Sigmoid colon (tissue), 7 donors: Measurements from ENCODE around the gene SEZ6L2. TPM values are rescaled to one million over a fixed set of nuclear protein-coding genes. Genes with fewer than 3 reads are reported as not detected.

Source experiments
- DNase-seq: peaks from one replicate; pipeline ENCODE4 v3.0.0-alpha.2; 2019
- H3K27ac ChIP-seq, 4 donors: fragments of 200-600 bp; sonication (generic); one replicate each; pipeline ENCODE4 v1.5.1; 2016 to 2019; ENCODE audit warnings: mild to moderate bottlenecking in 1 of 4
- H3K27me3 ChIP-seq, 3 donors: fragments of 200-600 bp; sonication (generic); one replicate each; pipeline ENCODE4 v1.5.1; 2019; ENCODE audit warnings: mild to moderate bottlenecking in 1 of 3
- H3K36me3 ChIP-seq, 4 donors: fragments of 200-600 bp; sonication (generic); one replicate each; pipeline ENCODE4 v1.5.1; 2016 to 2019
- H3K4me1 ChIP-seq, 4 donors: fragments of 200-600 bp; sonication (generic); one replicate each; pipeline ENCODE4 v1.5.1; 2017 to 2019
- H3K4me3 ChIP-seq, 4 donors: fragments of 200-600 bp; sonication (generic); one replicate each; pipeline ENCODE4 v1.5.1; 2017 to 2019; ENCODE audit warnings: mild to moderate bottlenecking in 2 of 4, moderate library complexity in 1 of 4
- H3K9me3 ChIP-seq, 4 donors: fragments of 200-600 bp in 3 of 4; sonication (generic) in 3 of 4; one replicate each; pipeline versions ENCODE4 v1.5.1 to v1.6.1; 2013 to 2019
- EP300 ChIP-seq, 4 donors: sonication (generic); formaldehyde crosslinking; IDR thresholded peaks; one replicate each; pipeline ENCODE4 v1.6.1; 2017; ENCODE audit warnings: antibody characterized with exemption in 4 of 4
- POLR2A ChIP-seq, 2 donors: fragments of 450-650 bp; IDR thresholded peaks; one replicate each; pipeline ENCODE4 v1.6.1; 2016; ENCODE audit warnings: antibody characterized with exemption in 2 of 2, mild to moderate bottlenecking in 2 of 2, moderate library complexity in 2 of 2
- POLR2AphosphoS5 ChIP-seq, 4 donors: sonication (generic); formaldehyde crosslinking; IDR thresholded peaks; one replicate each; pipeline ENCODE4 v1.6.1; 2017; ENCODE audit warnings: antibody characterized with exemption in 4 of 4
- WGBS, 2 donors: extraction: QIAGEN DNeasy Blood & Tissue Kit; methylation state at CpG; one replicate each; pipeline ENCODE4 v1.1.7; 2013; 5-methylcytosine and 5-hydroxymethylcytosine counted together
- intact Hi-C: fragments of 100-400 bp; cut with DNase I; formaldehyde crosslinking; loops from one replicate; pipeline ENCODE4 v1.15.1; 2023
- polyA plus RNA-seq, 3 donors: library from polyadenylated mRNA; stranded (reverse); fragments of 200-250 nt; gene quantifications; one replicate each; pipeline ENCODE4 v1.2.3, GENCODE V29; 2013
- total RNA-seq, 4 donors: library from RNA; depleted of rRNA; stranded (reverse); fragments of >200 nt; gene quantifications; one replicate each; pipeline ENCODE4 v1.1.0, GENCODE V29; 2016
- TF ChIP-seq, protein P1 (sequence below), 4 experiments: fragments of 450-650 bp in 3 of 4; fragments of 200-600 bp in 1 of 4; IDR thresholded peaks; one replicate each; pipeline ENCODE4 v1.5.1; 2016 to 2019; ENCODE audit warnings: antibody characterized with exemption in 4 of 4, mild to moderate bottlenecking in 3 of 4, moderate library complexity in 2 of 4
- donor health status: healthy with polysubstance abuse.
- donor health status: Bipolar disorder and iron deficiency.
- donor health status: healthy.

Gene SEZ6L2
- total and polyA plus RNA-seq, 7 donors: 0.60 to 9.1 (median 1.6) TPM

DNA sequence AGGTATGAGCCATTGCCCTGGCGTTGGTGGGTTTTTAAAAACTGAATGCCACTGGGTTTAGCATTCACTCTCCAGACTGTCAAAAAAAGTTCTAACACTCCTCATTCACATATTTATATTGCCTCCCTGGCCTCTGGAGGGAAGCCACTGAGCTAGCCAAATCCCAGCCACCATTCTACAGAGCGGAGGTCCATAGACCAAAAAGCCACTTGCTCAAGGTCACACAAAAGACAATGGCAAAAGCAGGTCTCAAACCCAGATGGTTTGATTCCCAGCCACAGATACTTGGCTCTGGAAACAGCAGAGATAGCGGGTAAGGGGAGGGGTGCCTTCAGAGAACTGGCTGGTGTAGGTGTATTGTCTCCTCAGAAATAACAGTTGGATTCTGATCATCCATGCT is 18.3 kb downstream of the SEZ6L2 start:
- Histone ChIP-seq H3K27ac (no peak overlapping the region), H3K9me3 (peaks cover 0 to 3% (median 0%) of the 10 kb centered on the region in 4 donors), H3K36me3 (no peaks in the 10 kb centered on the region), H3K4me3 (no peak overlapping the region), H3K4me1 (peaks cover 0 to 16% (median 9%) of the 10 kb centered on the region in 4 donors), H3K27me3 (peaks cover 16 to 40% (median 37%) of the 10 kb centered on the region in 3 donors)
- WGBS, 2 donors: 93 to 97% methylated on average over 3 of the region's 3 CpGs
- no peak for DNase-seq
- TF ChIP-seq POLR2A (IDR thresholded peaks at IDR 0.05) (no peak), EP300 (IDR thresholded peaks at IDR 0.05) (no peak), POLR2AphosphoS5 (IDR thresholded peaks at IDR 0.05) (no peak)
- TF ChIP-seq, protein P1, sequence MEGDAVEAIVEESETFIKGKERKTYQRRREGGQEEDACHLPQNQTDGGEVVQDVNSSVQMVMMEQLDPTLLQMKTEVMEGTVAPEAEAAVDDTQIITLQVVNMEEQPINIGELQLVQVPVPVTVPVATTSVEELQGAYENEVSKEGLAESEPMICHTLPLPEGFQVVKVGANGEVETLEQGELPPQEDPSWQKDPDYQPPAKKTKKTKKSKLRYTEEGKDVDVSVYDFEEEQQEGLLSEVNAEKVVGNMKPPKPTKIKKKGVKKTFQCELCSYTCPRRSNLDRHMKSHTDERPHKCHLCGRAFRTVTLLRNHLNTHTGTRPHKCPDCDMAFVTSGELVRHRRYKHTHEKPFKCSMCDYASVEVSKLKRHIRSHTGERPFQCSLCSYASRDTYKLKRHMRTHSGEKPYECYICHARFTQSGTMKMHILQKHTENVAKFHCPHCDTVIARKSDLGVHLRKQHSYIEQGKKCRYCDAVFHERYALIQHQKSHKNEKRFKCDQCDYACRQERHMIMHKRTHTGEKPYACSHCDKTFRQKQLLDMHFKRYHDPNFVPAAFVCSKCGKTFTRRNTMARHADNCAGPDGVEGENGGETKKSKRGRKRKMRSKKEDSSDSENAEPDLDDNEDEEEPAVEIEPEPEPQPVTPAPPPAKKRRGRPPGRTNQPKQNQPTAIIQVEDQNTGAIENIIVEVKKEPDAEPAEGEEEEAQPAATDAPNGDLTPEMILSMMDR (IDR thresholded peaks at IDR 0.05): no peak
- intact Hi-C loops: no loop called here

DNA sequence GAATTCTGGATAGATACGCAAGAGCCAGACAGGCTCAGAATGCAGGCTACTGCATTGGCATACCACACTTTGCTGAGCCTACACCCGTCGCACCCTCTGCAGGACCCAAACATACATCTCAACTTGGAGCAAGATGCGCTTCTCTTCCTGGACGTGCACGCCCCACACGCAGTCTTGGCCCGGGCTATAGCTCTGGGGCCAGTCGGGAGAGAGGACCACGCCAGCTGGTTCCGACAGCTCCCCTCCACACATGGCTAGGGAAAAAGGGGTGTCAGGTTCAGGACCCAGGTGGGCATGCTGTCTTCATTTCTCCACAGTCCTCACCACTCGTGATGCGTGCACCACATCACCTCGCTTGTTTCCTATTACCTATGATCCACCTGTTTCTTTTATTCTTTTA is 21.2 kb downstream of the SEZ6L2 start:
- Histone ChIP-seq H3K36me3 (no peaks in the 10 kb centered on the region), H3K4me3 (no peak overlapping the region), H3K4me1 (peaks cover 0 to 16% (median 9%) of the 10 kb centered on the region in 4 donors), H3K9me3 (peaks cover 0 to 3% (median 0%) of the 10 kb centered on the region in 4 donors), H3K27ac (no peak overlapping the region), H3K27me3 (peaks cover 19 to 55% (median 41%) of the 10 kb centered on the region in 3 donors)
- no peak for DNase-seq
- intact Hi-C loops: no loop called here
- 94 to 96% methylated on average over 14 of the region's 14 CpGs for WGBS, 2 donors
- no peak for TF ChIP-seq POLR2AphosphoS5 (IDR thresholded peaks at IDR 0.05)
- TF ChIP-seq EP300 (IDR thresholded peaks at IDR 0.05): no peak
- no peak for TF ChIP-seq POLR2A (IDR thresholded peaks at IDR 0.05)
- TF ChIP-seq, protein P1 (IDR thresholded peaks at IDR 0.05): no peak

DNA sequence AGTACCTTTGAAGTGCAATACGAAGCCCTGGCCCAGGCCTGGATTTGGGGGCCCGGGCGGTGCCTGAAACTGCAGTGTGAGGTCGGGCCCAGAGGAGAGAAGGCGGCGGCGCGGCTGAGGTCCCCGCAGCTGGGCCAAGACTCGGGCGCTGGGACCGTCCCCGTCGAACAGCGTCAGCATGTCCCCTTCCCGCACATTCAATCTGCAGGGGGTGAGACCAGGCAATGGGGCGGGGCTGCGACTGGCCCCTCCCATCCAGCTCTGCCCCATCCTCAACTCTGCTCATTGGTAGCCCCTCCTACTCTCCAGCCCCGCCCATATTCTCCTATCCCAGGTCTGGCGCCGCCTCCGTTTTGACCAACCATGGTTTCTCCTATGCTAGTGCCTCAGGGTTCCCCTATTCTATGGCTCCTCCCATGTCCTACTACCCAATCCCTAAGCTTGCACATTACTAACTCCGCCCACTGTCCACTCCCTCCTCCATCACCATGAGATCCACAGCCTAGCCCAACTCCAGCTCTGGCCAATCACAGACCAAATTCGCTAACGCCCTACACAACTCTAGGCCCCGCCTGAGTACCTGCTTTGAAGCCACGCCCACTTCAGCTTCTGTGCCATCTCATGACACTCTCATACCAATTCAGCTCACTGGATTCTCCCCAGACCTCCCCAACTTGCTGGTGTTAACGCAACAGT is 21.9 kb downstream of the SEZ6L2 start:
- Histone ChIP-seq H3K9me3 (peaks cover 0 to 3% (median 0%) of the 10 kb centered on the region in 4 donors), H3K27me3 (peaks cover 19 to 55% (median 41%) of the 10 kb centered on the region in 3 donors), H3K4me1 (peaks cover 0 to 16% (median 9%) of the 10 kb centered on the region in 4 donors), H3K36me3 (no peaks in the 10 kb centered on the region), H3K4me3 (no peak overlapping the region), H3K27ac (no peak overlapping the region)
- TF ChIP-seq, protein P1 (IDR thresholded peaks at IDR 0.05): no peak
- TF ChIP-seq POLR2AphosphoS5 (IDR thresholded peaks at IDR 0.05) (no peak), POLR2A (IDR thresholded peaks at IDR 0.05) (no peak), EP300 (IDR thresholded peaks at IDR 0.05) (no peak)
- intact Hi-C loops: no loop called here
- 21 to 62% methylated on average over 28 of the region's 28 CpGs for WGBS, 2 donors
- DNase-seq: no peak

DNA sequence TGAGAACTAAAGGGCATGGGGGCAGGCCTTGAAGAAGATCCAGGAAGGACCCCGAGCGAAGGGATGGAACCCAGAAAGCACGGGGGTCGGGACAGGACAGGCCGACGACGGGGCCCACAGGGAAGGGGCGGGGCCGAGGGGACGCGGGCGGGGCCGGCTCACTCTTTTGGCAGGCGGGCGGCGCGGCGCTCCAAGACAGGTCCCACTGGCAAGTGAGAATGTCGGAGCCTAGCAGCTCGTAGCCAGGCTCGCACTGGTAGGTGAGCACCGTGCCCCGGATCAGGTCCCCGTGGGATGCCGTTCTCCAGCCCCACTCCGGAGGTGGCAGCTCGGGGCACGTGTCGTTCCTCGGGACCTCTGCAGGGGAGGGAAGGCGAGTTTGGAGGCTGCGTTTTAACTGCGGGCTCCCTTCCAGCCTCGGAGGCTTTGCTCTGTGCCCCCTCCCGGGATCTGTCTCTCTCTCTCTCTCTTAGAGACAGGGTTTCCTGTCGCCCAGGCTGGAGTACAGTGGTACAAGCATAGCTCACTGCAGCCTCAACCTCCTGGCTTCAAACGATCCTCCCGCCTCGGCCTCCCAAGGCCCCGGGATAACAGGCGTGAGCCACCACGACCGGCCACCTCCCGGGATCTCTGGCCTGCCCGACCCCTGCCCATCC is 22.6 kb downstream of the SEZ6L2 start:
- 8 to 31% methylated on average over 45 of the region's 45 CpGs for WGBS, 2 donors
- intact Hi-C loops: no loop called here

More for the DNA sequence above, 22.6 kb downstream of the SEZ6L2 start:
- no peak for DNase-seq
- peaks cover 19 to 55% (median 41%) of the 10 kb centered on the region in 3 donors for H3K27me3 ChIP-seq
- no peak overlapping the region for H3K27ac ChIP-seq
- H3K4me1 ChIP-seq: peaks cover 0 to 16% (median 9%) of the 10 kb centered on the region in 4 donors
- H3K9me3 ChIP-seq: peaks cover 0 to 3% (median 0%) of the 10 kb centered on the region in 4 donors
- H3K36me3 ChIP-seq: no peaks in the 10 kb centered on the region
- TF ChIP-seq POLR2A (IDR thresholded peaks at IDR 0.05) (no peak), POLR2AphosphoS5 (IDR thresholded peaks at IDR 0.05) (no peak), EP300 (IDR thresholded peaks at IDR 0.05) (no peak)
- TF ChIP-seq, protein P1 (IDR thresholded peaks at IDR 0.05): no peak
- peak overlapping the region in 2 of 4 donors; percentile 15 to 19 for H3K4me3 ChIP-seq
